Measurements from ENCODE around the gene PPP1CC.

DNA sequence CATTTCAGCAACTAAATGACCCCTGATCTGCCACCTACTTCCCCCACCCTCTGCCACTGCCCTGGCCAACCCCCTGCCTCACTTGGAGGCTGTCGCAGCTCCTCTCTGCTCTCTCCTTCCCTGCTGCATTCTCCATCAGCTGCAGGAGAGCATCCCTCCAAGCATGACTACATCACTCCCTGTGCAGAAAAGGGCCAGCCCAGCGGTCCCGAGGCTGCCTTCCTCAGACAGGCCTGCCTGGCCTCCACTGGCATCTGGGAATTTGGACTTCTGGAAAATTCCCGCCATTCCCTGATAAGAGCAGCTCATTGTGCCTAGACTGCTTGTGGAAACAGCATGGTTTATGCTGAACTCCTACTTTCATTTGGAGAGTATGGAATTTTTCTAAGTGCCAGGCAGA, 66.5 kb downstream of the PPP1CC start:
- TF ChIP-seq, protein P1, sequence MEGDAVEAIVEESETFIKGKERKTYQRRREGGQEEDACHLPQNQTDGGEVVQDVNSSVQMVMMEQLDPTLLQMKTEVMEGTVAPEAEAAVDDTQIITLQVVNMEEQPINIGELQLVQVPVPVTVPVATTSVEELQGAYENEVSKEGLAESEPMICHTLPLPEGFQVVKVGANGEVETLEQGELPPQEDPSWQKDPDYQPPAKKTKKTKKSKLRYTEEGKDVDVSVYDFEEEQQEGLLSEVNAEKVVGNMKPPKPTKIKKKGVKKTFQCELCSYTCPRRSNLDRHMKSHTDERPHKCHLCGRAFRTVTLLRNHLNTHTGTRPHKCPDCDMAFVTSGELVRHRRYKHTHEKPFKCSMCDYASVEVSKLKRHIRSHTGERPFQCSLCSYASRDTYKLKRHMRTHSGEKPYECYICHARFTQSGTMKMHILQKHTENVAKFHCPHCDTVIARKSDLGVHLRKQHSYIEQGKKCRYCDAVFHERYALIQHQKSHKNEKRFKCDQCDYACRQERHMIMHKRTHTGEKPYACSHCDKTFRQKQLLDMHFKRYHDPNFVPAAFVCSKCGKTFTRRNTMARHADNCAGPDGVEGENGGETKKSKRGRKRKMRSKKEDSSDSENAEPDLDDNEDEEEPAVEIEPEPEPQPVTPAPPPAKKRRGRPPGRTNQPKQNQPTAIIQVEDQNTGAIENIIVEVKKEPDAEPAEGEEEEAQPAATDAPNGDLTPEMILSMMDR (IDR thresholded peaks at IDR 0.05), result no peak
- TF ChIP-seq POLR2A (IDR thresholded peaks at IDR 0.05), result no peak
- TF ChIP-seq EP300 (IDR thresholded peaks at IDR 0.05), result no peak
